ENCODE data around the gene FBXL2. TPM values are rescaled to one million over a fixed set of nuclear protein-coding genes. Genes with fewer than 3 reads are reported as not detected.
A peak's percentile ranks its signal among the peaks of the same experiment; 100 is the strongest.

FBXL2 gene, protein sequence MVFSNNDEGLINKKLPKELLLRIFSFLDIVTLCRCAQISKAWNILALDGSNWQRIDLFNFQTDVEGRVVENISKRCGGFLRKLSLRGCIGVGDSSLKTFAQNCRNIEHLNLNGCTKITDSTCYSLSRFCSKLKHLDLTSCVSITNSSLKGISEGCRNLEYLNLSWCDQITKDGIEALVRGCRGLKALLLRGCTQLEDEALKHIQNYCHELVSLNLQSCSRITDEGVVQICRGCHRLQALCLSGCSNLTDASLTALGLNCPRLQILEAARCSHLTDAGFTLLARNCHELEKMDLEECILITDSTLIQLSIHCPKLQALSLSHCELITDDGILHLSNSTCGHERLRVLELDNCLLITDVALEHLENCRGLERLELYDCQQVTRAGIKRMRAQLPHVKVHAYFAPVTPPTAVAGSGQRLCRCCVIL
- polyA plus RNA-seq (ENCODE audit: insufficient read length in 12 of 12): 10 to 100 TPM in 3 of 12 donors, 1 to 10 TPM in 8, not detected in 1; 5.1 to 18.1 (median 8.4) TPM
- long read RNA-seq, donor 1, partial matches to known transcripts: 44 of 45 reads
- long read RNA-seq, donor 1, other reads (novel, unspliced or antisense): 0 of 45 reads
- long read RNA-seq, donor 2, partial matches to known transcripts: 0 of 3 reads
- long read RNA-seq, donor 2, other reads (novel, unspliced or antisense): 0 of 3 reads
- long read RNA-seq, donor 3, partial matches to known transcripts: 0 of 1 reads
- long read RNA-seq, donor 3, other reads (novel, unspliced or antisense): 0 of 1 reads
- long read RNA-seq, donor 4, partial matches to known transcripts: 0 of 1 reads
- long read RNA-seq, donor 4, other reads (novel, unspliced or antisense): 0 of 1 reads
- long read RNA-seq, donor 5, partial matches to known transcripts: 0 of 4 reads
- long read RNA-seq, donor 5, other reads (novel, unspliced or antisense): 0 of 4 reads
- long read RNA-seq, donor 6: 0 reads
- long read RNA-seq, donor 7, partial matches to known transcripts: 0 of 1 reads
- long read RNA-seq, donor 7, other reads (novel, unspliced or antisense): 0 of 1 reads
- long read RNA-seq, donor 8, partial matches to known transcripts: 0 of 3 reads
- long read RNA-seq, donor 8, other reads (novel, unspliced or antisense): 0 of 3 reads
- long read RNA-seq, donor 9, partial matches to known transcripts: 0 of 1 reads
- long read RNA-seq, donor 9, other reads (novel, unspliced or antisense): 0 of 1 reads
- long read RNA-seq, donor 10: 0 reads
- long read RNA-seq, donor 11, partial matches to known transcripts: 0 of 1 reads
- long read RNA-seq, donor 11, other reads (novel, unspliced or antisense): 0 of 1 reads

GRCh38 chr3:33277193-33277882 lies at the start of gene FBXL2:
TSS of gene FBXL2 (plus strand) at chr3:33277442. CDS start at chr3:33277513, 71 bp downstream.
- peak; percentile 57 for DNase-seq

DNA sequence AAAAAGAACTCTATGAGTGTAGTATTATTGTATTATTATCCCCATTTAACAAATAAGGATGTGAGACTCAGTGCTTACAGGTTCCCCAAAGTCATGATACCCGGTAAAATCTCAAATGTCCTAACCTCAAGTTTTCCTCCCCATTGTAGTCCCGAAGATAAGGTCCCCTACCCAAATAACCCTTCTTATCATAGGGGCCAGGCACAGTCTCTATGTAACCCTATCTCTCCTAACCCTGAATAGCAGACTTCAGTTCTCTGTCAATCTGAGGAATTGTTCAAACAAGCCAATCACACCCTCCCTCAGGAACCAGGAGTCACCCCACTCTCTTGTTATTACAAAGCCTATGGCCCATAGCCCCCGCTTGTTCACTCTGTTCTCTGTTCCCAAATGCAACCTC lies 48.2 kb upstream of the FBXL2 start:
- no peak for DNase-seq

GRCh38 chr3:33229947-33230346 lies 47.3 kb upstream of the FBXL2 start:
- DNase-seq: no peak

DNA sequence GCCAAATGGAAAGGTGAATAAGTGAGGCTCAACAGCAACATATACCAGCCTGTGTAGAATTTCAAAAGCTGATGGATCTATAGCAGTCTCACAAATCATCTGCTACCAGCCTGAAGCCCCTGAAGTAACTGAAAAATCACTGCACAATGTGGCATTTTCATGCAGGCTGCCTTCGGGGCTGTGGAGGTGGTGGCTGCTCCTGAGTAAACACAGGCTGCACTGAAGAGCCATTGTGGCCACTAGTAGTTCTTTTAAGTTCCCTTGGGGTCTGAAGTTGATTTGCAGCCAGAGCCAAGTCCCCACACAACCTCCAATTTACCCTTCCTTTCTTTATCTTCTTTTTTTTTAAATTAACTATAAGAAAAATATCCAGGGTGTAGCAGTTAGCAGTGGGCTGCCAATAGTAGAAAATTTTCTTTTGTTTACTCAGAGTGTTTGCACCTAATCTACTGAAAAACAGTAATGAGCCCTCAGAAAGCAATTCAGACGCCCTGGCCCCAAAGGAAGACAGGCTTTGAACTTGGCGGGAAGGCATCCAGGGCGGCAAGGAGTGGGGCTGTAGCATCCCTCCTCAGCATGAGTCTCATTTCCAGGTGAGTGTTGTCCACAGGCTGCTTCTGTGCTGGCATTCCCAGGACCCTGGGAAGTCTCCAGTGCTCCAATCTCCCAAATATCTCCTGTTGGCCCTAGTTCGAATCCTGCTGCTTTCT lies 45.3 kb upstream of the FBXL2 start:
- DNase-seq: no peak

DNA sequence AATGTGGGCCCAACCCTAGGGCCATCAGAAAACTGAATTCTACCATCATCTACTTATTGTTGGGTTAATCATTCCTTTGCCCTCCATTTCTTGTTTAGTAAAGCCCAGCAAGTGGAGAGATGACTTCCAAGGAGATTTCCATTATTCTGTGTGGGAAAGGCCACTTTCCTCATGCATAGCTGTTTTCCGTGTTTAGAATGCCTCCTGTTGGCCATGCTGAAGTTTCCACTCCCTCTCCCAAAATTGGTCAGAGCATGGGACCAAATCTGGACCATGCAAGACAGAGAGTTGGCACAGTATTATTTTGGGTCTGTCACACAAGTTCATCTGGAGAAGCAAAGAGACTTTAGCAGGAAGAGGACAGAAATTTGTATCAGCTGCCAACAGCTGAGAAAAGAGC lies 43.4 kb upstream of the FBXL2 start:
- DNase-seq: no peak

GRCh38 chr3:33236005-33236404 lies 41.2 kb upstream of the FBXL2 start:
- no peak for DNase-seq

GRCh38 chr3:33237439-33237838 lies 39.8 kb upstream of the FBXL2 start:
- no peak for DNase-seq

DNA sequence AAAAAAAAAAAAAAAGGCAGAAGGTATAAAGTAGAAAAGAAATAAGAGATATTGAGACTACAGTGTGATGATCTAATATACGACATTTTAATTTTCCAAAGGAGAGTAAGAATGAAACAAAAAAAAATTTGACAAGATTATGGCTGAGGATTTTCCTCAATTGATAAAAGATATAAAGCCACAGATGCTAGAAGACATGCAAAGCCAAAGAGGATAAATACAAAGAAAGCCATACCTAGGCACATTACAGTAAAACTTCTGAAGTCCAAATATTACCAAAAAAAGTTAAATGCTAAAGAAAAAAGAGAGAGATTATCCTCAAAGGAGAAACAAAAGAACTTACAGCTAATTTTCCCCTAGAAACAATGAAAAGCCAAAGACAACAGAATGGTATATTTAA lies 38.3 kb upstream of the FBXL2 start:
- no peak for DNase-seq

GRCh38 chr3:33240261-33240660 lies 37.0 kb upstream of the FBXL2 start:
- DNase-seq: no peak

DNA sequence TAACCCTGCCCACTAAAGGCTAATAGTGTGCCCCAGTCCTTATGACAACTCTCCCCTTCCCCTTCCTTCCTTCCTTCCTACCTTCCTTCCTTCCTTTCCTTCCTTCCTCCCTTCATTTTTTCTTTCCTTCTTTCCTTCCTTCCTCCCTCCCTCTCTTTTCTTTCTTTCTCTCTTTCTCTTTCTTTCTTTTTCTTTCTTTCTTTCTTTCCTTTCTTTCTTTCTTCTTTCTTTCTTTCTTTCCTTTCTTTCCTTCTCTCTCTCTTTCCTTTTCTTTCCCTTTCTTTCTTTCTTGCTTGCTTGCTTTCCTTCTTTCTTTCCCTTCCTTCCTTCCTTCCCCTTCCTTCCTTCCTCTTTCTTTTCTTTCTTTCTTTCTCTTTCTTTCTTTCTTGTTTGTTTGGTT lies 30.5 kb upstream of the FBXL2 start:
- no peak for DNase-seq

DNA sequence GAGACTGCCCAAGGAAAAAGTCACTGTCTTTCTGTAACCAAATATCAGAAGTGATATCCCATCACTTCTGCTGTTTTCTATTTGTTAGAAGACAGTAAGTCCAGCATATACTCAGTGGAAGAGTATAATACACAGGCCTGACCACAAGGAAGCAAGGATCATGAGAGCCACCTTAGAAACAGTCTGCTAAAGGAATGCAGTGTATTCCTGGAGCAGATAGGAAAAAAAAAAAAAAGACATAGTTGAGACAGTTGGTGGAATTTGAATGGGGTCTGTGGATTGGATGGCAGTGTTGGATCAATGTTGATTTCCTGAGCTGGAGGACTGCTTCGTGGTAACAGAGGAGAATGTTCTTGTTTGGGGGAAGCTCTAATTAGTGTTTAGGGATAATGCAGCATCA lies 26.5 kb upstream of the FBXL2 start:
- DNase-seq: no peak

- DNase-seq: no peak
These were observed 21.0 kb upstream of the FBXL2 start for GRCh38 chr3:33256249-33256648.

DNA sequence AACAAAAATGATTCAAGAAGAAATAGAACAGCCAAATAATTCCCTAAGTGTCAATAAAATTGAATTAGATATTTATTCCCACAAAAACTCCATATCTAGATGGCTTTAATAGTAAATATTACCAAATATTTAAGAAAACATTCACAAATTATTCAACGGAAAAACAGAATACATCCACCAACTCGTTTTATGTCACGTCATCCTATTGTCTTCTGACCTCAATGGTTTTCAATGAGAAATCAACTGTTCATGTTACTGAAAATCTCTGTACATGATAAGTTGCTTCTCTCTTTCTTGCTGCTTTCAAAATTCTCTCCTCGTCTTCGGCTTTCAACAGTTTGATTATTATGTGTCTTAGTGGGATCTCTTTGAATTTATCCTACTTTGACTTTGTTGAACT lies 17.1 kb upstream of the FBXL2 start:
- no peak for DNase-seq

- no peak for DNase-seq
These were observed 7.9 kb upstream of the FBXL2 start for GRCh38 chr3:33269385-33269784.

DNA sequence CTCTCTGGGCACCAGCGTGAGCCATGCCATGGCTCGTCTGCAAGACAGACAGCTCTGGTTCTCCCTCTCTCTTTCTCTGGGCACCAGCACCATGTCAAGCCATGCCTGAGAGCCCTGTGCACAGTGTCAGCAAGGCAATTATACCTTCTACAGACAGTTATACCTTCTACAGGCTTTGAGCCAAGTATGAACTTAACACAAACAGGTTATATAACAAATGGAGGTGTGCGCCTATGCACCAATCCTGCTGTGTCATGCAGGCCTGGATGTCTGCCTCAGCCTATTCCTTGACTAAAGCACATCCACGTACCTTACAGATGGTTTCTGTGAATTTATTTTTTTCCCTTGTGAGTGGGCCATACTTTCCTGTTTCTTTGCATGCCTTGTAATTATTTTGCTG lies 5.9 kb upstream of the FBXL2 start:
- DNase-seq: no peak

DNA sequence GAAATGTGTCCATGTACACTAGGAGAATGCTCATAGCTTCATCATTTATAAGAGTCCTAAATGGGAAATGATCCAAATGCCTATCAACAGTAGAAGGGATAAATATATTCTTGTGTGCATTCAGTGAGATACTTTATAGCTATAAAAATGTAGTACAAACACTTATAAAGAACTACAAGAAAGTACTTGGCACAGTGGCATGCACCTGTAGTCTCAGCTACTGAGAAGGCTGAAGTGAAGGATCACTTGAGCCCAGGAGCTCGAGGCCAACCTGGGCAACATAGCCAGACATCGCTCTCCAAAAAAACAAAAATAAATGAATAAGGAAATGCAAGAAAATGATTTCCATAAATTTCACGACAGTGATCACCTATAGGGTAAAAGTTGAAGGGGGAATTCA lies 3.6 kb upstream of the FBXL2 start:
- DNase-seq: no peak

GRCh38 chr3:33278163-33278562 lies 921 bp downstream of the FBXL2 start:
- DNase-seq: no peak

GRCh38 chr3:33287672-33288282 lies 10.5 kb downstream of the FBXL2 start:
- DNase-seq: no peak

GRCh38 chr3:33299395-33300081 lies 22.3 kb downstream of the FBXL2 start:
- DNase-seq: no peak

- DNase-seq: no peak
These were observed 35.1 kb downstream of the FBXL2 start for GRCh38 chr3:33312361-33312760.
